Fibroblast of gingiva (primary cell): ENCODE measurements around the gene EPOP.

ENCODE experiments used
- DNase-seq: peaks from one replicate; pipeline ENCODE4 v3.0.0-alpha.2; 2011; ENCODE audit warnings: low read depth

The EPOP gene

DNA sequence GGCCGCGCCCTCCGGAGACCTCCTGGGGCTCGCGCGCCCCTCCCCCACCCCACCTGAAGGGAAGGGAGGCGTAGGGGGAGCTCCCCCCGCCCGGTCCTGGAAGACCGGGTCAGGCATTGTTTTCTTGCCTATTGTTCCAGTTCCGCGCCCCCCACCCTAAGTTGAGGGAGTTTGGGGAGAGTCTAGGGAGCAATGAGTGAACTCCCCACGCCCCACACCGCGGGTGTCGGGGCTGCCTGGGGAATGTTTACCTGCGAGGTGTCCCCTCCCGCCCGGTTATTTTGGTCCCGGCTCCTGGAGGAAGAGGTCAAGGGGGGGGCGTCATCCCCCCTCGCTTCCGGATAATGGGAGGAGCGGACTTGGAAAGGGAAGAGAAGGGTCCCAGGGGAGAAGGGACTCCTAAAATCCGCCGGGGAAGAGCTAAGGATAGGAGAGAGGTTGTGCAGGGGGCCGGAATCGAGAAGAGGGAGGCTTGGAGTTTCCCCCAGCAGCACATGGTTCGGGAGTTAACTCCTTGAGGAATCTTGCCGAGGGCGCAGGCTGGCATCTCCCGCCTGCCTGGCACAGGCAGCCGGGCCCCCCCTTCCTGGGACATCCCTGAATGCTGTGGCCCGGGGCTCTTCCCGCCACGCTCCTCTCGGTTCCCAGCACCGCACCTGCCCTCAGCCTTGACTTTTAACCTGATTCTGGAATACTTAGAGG, 31.2 kb upstream of the EPOP start:
- DNase-seq = peak; percentile 39

DNA sequence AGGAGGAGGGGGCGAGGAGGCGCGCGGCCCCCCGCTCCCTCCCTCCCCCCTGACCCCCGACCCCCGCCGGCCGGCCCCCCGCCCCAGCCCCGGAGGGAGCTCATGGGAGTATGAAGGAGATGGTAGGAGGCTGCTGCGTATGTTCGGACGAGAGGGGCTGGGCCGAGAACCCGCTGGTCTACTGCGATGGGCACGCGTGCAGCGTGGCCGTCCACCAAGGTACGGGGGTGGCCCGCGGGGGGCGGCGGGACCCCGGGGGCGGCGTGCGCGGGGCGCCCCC, 30.7 kb upstream of the EPOP start:
- no peak for DNase-seq

DNA sequence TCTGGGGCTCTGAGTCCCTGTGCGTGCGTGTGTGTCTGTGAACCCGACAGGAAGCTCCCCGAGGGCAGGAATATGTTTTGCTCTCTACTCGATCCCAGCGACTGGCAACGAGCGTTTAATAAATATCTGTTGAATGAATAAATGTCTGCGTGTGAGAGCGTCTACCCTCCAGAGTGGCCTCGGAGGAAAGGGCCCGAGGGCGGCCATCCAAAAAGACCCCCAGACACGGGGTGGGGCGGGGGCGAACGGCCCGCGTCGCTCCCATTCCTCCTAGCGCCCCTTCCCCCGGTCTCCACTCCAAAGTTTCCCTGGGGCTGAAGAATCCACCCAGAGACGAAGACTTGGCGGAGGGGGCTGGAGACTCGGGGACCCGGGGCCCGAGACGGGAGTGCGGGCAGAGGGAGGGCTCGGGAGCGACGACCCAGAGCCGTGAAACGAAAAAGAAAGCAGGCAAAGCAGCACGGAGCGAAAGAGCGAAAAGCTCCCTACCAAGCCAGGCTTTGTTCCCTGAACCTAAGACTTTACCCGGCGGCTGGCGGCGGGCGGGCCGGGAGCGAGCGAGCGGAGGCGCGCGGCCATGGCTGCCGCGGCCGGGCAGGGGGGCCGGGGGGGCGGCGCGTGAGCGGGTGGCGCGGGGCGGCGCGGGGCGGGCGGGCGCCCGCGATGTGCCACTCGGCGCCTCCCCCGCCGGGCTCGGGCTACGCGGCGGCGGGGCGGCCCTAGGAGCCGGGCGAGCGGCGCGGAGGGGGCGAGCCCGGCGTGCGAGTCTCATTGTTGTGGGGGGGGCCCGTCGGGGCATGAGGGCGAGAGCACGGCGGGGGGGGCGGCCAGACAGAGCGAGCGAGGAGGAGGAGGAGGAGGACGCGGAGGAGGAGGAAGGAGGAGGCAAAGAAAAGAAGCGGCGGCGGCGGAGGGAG, 30.1 kb upstream of the EPOP start, which contains the start of gene MLLT6:
Gene MLLT6 (plus strand): TSS at position 668 of the 917 bp plus-strand sequence. CDS start 360 bp downstream, outside the sequence.
- DNase-seq = peak; percentile 80

DNA sequence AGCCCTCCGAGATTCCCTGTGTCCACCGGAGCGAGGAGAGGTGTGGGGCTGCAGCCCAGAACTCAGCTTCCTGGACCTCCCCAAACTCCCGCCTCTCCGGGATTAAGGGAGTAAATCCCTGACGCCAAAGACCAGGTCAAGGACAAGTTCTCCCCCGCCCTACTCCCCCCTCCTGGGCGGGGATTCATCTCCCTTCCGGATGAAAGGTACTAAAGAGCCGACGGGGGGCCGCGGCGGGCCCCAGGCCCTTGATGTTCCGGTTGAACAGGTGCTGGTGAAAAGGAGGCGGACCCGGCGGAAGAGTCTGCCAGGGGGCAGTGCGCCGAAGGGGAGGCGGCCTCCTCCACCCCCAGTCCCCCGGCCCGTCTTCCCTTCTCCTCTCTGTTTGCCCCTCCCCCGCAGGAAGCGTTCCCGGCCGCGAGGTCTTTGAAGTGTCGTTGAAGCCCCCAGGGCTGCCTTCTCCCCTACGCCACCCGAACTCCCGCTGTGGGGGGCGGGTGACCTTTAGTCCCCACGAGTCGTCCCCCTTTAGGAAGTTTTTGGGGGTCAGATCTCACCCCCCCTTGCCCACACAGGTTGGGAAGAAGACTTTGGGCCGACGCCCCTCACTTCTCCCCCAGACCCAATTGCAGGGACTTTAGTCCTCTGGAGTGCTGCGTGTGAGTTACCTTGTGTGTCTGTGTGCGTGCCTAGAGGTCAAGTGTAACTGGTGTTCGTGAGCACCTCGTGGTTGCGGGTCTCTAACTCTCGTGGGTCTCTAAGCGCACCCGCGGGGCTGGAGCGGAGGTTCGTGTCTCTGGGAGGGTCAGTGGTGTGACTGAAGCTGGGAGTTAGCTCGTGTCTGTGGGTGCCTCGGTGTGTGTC, 29.2 kb upstream of the EPOP start:
- DNase-seq = peak; percentile 6

DNA sequence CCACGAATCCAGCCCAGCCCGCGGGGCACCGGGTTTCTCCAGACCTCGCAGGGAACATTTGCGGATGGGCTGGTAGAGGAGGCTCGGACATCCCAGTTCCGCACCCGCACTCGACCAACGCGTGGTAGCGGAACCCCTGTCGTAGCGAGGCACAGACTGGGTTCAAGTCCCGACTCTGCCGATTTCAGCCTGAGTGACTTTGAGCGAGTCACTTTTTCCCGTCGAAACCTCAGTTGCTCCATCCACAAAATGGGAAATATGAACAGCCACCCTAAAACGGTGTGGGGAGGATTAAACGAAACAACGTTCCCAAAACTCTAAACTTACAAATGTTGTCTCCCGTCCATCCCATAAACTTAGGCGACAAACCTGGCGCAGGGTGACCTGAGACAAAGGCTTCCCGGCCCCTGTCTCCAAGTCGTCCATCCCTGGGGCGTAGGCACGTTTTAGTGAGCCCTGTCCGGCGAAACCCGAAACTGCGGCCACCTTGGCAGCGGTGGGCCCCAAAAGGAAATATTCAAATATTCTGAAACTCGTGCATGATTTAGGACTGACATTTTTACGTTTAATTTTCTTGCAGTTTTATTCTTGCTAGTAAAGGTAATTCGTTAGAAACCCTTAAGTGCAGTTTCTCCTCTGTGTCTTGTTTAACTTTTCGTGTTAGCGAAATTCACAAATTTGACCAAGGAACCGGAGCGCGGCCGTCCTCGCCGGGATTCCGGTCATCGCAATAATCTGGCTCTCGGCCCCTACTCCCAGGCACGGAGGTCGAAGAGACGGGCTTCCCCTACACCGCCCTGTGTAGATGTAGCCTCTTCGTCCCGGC, 28.4 kb upstream of the EPOP start:
- no peak for DNase-seq

DNA sequence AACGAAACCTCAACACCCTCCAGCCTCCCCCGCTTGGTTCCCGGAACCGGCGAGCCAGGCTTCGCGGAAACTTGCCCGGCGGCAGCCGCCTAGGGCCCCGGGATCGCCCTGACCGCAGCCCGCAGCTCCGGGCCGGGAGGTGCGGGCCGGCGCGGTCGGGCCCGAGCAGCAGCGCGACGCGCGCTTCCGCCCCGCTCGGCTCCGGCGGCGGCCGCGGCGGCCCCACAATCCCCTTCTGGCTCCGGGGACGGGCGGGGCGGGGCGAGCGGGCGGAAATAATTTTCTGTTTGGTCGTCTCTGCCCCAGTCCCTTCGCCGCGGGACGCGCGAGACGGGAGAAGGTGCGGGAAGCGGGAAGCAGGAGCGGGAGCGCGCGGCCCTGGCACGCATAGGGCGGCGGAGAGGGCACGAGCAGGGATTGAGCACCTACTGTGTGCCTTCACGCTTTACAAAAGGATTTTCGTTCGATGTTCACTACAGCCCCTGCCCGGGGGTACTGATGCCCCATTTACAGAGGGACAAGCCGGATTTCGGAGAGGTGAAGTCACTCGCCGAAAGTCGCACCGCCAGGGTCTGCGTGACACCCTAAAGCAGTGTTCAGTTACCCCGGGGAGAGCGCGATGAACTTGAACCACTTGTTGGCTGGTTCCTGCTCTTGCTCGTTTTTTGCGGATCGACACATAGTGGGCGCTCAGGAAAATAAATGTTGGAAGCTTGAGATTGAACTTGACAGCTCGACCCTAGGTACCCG, 27.6 kb upstream of the EPOP start:
- DNase-seq = peak; percentile 87

DNA sequence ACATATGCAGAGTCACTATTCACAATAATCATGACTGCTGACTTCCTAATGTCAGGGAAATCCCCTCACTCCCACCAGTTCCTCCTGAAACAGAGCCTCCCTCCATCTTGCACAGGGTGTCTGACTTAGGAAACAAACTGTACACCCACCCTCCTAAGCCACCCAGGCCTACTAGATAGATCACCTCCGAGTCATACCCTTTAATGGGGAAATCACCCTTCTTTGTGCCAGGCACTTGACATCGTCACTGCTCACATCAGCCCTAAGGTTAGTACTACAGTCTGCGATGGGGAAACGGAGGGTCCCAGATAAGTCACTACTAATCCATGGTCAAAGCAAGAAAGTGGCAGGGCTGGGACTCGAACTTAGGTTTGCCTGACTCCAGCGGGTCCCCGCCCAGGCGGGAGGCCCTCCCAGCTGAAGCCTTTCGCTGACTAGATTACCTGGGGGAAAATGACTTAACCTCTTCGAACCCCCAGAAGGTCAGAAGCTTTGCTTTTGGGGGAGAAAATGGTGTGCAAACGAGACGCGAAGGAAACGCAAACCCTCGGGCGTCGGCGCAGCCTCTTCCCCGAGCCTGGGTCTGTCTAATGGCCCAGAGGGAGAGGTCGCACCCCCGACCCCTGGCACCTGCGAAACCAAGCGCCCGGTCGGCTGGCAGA, 26.9 kb upstream of the EPOP start:
- DNase-seq = peak; percentile 21

DNA sequence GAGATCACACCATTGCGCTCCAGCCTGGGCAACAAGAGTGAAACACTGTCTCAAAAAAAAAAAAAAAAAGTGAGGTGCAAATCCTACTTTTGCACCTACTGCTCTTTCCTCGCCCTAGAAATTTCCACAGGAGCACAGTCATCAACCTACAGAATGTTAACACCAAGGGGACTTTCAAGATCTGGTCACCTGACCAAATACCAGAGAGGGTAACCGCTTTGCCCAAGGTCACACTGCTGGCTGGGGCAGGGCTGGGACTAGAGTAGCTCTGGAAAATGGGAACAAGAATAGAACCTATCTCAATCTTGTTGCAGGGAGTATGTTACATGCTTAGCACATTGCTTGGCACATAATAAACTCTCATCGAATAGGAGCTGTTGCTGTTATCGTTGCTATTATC, 24.0 kb upstream of the EPOP start:
- DNase-seq = no peak

DNA sequence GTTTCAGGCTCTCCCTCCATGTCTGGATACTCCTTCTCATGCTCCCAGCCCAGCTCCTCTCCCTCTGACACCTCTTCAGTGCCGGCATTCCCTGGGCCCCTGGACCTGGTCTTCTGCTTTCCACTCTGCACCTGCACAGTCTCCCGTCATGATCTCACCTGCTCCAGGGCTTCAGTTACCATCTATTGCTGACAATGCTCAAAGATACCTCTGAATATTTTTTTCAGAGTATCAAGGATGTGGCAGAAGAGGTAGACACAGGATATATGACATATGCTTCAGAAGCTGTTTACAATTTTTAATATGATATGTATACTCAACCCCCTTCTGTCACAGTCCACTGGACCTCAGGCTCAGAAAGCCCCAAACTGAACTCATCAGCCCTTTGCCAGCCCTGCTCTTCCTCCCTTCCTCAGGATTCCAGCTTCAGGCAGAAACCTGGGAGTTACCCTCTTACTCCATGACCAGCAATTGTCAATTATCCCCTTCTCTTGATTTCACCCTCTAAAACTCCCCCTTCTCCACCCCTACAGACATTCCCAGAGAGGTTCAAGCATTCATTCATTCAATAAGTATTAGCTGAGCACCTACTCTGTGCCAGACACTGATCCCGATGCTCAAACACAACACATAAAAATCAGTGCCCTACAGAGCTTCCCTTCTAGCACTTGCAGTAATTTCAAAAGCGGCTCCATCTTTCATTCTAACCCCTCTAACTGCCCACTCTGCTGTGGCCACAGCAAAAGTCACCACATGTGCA, 22.5 kb upstream of the EPOP start:
- no peak for DNase-seq

DNA sequence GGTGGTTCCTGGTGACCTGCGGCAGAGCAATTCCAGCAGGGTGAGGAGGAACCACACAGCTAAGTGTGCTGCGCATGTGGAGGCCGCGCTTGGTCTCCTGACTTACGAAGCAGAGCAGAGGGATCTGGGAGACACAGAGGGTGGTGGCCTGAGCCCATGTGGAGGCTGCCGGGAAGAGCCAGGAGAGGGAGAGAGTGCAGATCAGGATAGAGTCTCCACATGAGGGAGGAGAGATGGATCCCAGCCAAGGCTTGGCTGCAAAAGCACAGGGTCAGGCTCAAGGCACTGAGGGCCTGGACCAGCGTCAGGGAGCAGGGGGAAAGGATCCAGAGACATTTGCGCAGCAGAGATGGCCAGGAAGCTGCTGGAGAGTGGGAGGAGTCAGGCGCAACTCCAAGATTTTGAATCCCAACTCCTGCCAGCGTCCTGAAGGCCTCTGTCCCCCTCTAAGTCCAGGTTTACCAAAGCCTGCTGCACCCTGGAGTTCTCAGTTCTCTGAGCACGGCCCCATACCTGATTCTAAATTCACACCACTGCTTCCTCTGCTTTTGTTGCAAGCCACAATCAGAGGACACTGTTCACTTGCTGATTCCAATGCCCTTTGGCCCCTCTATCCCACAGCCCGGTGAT, 19.1 kb upstream of the EPOP start:
- peak; percentile 86 for DNase-seq

DNA sequence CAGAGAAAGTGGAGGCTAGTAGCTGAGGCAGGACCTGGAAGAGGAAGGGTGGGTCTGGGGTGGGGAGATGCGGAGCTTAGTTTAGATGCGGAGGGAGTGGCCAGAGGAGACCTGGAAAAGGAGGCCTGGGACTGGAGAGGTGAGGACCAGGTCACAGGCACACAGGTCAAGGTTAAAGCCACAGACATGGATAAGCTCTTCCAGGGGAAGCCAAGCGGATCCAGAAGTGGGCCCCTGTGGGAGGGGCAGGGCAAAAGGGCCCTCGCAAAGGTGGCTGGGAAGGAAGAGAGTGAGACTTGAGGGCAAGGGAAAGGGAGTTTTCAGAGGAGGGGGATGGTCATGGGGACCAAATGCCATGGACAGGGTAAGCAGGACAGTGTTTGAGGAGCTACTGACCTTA, 16.4 kb upstream of the EPOP start:
- DNase-seq = no peak

DNA sequence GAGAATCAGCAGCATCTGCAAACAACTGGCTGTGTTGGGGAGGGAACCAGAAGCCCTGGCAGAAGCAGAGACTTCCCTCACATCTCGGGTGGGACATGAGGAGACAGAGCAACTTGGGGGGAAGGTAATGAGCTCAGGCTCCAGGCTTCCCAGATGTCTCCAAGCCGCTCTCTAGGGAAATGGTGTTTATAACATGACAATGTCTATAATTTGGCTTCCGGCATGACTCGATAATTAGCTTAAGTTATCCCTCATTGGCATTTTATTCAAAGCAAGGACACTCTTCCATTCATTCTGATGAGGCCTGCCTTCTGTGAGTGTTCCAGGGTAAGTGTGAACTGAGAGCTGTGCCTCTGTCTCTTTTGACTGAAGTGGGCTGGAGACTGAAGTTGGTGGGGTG, 15.6 kb upstream of the EPOP start:
- no peak for DNase-seq

DNA sequence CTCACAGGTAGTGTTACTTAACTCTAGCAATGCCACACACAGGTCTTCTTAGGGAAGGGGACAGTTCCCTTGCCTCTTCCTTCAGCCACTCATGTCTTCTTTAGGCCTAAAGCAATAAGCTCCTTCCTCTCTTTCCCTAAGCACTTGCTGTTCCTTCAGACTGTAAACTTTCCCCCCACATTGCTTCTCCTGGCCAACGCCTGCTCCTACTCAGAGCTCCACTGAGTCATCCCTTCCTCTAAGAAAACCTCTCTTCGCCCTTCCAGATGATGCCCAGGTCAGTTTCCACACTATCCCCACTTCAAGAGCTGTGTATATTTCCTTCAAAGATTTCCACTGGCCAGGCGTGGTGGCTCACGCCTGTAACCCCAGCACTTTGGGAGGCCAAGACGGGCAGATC, 12.5 kb upstream of the EPOP start:
- no peak for DNase-seq

DNA sequence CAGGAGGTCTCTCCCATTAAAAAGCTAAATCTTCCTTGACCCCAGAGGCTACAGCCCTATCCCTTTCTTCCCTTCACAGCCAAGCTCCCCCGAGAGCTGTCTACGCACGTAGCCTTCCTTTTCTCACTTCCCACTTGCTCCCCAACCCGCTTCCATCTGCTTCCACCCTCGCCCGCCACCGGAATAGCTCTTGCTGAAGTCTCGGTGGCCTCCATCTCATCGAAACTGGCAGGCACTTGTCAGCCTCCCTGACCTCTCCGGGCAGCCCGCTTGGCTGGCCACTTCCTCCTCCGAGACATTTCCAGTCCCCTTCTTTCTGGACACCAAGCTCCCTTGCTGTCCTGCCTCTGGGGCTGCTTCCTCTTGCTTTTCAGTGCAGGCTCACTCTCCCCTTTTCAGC, 10.7 kb upstream of the EPOP start:
- DNase-seq = no peak

DNA sequence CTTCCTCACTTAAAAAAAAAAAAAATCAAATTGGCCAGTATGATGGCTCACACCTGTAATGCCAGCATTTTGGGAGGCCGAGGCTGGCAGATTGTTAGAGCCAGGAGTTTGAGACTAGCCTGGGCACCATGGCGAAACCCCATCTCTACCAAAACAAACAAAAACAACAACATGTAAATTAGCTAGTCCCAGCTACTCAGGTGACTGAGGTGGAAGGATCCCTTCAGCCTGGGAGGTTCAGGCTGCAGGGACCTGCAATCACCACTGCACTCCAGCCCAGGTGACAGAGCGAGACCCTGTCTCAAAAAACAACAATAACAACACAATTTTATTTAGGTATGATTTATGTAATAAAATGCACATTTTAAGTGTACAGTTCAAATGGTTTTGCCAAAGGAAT, 6.3 kb upstream of the EPOP start:
- no peak for DNase-seq

DNA sequence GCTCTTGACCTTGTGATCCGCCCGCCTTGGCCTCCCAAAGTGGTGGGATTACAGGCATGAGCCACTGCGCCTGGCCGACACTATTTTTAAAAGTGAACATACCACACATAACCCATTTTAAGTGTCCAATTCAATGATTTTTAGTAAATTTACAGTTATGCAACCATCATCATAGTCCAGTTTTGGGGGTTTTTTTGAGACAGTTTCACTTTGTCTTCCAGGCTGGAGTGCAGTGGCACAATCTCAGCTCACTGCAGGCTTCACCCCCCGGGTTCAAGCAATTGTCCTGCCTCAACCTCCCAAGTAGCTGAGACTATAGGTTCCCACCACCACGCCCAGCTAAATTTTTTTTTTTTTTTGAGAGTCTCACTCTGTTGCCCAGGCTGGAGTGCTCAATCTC, 3.1 kb upstream of the EPOP start:
- no peak for DNase-seq

DNA sequence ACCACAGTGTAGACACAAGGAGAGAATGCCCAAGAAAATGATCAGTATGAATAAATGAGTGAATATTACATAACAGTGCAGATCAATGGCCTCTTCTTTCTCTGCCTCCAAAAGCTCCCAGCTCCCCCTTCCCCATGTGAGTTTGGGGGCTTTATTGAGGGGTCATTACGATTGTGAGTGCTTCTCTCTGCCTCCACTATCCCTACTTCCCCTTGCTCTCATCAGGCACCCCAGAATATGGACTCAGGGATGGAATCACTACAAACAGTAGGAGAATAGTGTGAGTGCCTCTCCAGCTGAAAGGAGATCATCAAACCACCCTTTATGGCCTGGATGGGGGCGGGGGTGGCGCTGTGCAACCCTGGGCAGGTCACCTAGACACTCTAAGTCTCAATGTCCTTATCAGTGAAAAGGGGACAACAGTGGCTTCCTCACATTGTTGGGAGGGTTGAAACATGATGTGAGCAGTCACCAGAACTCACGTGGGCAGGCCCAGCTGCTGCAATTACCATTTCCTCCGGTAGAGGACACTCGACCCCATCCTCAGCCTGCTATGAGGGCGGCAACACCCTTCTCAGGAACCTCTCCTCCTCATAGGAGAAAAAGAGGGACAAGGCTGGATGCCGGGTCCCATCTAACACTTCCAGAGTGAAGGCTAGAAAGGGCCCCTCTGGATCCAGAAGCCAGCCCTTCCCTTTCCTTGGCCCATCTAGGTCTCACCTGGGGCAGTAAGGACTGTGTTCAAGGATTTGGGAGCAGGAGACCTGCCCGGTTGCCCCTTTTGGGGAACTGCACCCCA, 2.1 kb upstream of the EPOP start:
- peak; percentile 72 for DNase-seq

DNA sequence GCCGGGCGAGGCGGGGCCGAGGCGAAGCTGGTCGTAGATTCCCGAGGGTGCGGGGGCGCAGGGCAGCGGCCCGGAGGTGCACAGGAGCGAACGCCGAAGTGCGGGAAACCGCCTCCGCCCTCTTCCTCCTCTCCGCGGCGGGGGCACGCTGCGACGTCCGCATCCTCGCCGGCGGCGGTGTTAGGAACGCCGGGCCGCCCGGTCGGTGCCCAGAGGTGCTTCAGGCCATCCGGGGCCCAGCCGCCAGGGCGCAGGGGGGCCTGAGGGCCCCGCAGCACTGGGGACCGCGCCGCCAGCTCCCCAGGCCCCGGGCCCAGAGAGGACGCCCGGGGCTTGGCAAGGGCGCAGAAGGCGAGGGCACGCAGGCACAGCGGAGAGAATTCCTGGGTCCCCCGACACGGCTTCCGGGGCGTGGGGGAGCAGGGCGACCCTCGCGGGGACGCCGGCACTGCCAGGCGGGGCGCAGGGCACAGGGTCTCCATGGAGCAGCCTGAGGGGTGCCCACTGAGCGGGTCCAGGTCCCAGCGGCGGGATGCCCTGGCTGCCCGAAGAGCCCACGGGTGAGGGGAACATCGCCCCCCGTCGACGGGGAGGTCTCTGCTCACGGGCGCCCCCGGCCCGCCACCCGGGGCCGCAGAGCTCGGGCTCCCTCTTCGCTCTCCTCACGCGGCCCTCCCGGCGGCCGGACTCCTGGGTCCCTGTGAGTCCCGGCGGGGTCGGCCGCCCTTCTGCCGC, 576 bp downstream of the EPOP start:
- no peak for DNase-seq
